Calu3 (cell line): ENCODE data around the gene PEPD. TPM values are rescaled to one million over a fixed set of nuclear protein-coding genes. Genes with fewer than 3 reads are reported as not detected.

Source experiments
- BruUV-seq: library from RNA; stranded (reverse); fragments of 400-500 nt; replicated peaks from 2 replicates; lab custom pipeline; 2021; lab: Mats Ljungman, UMichigan
- CTCF ChIA-PET: fragments of 300-600 bp; sonication (Branson Sonifier 250); formaldehyde crosslinking; loops from one replicate; lab custom pipeline; 2022; ENCODE audit warnings: antibody characterized with exemption; lab: Charles Lee
- DNase-seq: peaks from one replicate; pipeline ENCODE4 v3.0.0; 2022
- H3K27ac Mint-ChIP-seq: one replicate; pipeline ENCODE4 v1.8.0; 2022; ENCODE audit warnings: mixed read lengths; ENCODE audit not compliant: unreplicated experiment
- H3K27me3 Mint-ChIP-seq: one replicate; pipeline ENCODE4 v1.8.0; 2022; ENCODE audit warnings: mixed read lengths; ENCODE audit not compliant: unreplicated experiment
- H3K36me3 Mint-ChIP-seq: one replicate; pipeline ENCODE4 v1.8.0; 2022; ENCODE audit warnings: mild to moderate bottlenecking, moderate library complexity, mixed read lengths; ENCODE audit not compliant: insufficient read depth, unreplicated experiment
- H3K4me1 Mint-ChIP-seq: one replicate; pipeline ENCODE4 v1.8.0; 2022; ENCODE audit warnings: mild to moderate bottlenecking, low read depth, mixed read lengths; ENCODE audit not compliant: unreplicated experiment
- H3K4me3 Mint-ChIP-seq: one replicate; pipeline ENCODE4 v1.8.0; 2022; ENCODE audit warnings: mild to moderate bottlenecking, low read depth, moderate library complexity, mixed read lengths; ENCODE audit not compliant: unreplicated experiment
- H3K9me3 Mint-ChIP-seq: one replicate; pipeline ENCODE4 v1.8.0; 2022; ENCODE audit warnings: low read depth, mixed read lengths; ENCODE audit not compliant: unreplicated experiment
- intact Hi-C: fragments of 100-400 bp; cut with micrococcal nuclease; formaldehyde crosslinking; loops from one replicate; pipeline ENCODE4 v1.10.0; 2022; ENCODE audit not compliant: unreplicated experiment
- total RNA-seq: library from RNA; stranded (reverse); gene quantifications from 2 replicates; pipeline ENCODE4 v1.2.3, GENCODE V29; 2022
- TF ChIP-seq, protein P1 (sequence below): fragments of 200-600 bp; IDR thresholded peaks from one replicate; pipeline ENCODE4 v1.8.0; 2022; ENCODE audit warnings: antibody characterized with exemption; ENCODE audit not compliant: unreplicated experiment

PEPD gene
- total RNA-seq, 1 experiment from 2014 or later: 65.5 TPM

- no peaks in the 10 kb centered on the region for H3K9me3 Mint-ChIP-seq
- intact Hi-C loops: no loop called here
- H3K36me3 Mint-ChIP-seq: no peaks in the 10 kb centered on the region
- H3K27ac Mint-ChIP-seq: no peak overlapping the region
- H3K4me1 Mint-ChIP-seq: peaks cover 12% of the 10 kb centered on the region
- no TSS peak for BruUV-seq
- DNase-seq: no peak
- CTCF ChIA-PET: no interaction called here
- TF ChIP-seq, protein P1, sequence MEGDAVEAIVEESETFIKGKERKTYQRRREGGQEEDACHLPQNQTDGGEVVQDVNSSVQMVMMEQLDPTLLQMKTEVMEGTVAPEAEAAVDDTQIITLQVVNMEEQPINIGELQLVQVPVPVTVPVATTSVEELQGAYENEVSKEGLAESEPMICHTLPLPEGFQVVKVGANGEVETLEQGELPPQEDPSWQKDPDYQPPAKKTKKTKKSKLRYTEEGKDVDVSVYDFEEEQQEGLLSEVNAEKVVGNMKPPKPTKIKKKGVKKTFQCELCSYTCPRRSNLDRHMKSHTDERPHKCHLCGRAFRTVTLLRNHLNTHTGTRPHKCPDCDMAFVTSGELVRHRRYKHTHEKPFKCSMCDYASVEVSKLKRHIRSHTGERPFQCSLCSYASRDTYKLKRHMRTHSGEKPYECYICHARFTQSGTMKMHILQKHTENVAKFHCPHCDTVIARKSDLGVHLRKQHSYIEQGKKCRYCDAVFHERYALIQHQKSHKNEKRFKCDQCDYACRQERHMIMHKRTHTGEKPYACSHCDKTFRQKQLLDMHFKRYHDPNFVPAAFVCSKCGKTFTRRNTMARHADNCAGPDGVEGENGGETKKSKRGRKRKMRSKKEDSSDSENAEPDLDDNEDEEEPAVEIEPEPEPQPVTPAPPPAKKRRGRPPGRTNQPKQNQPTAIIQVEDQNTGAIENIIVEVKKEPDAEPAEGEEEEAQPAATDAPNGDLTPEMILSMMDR: no peak
- H3K27me3 Mint-ChIP-seq: no peaks in the 10 kb centered on the region
- H3K4me3 Mint-ChIP-seq: no peak overlapping the region
Measured at GRCh38 chr19:33504058-33504444, 17.5 kb downstream of the PEPD start.

DNA sequence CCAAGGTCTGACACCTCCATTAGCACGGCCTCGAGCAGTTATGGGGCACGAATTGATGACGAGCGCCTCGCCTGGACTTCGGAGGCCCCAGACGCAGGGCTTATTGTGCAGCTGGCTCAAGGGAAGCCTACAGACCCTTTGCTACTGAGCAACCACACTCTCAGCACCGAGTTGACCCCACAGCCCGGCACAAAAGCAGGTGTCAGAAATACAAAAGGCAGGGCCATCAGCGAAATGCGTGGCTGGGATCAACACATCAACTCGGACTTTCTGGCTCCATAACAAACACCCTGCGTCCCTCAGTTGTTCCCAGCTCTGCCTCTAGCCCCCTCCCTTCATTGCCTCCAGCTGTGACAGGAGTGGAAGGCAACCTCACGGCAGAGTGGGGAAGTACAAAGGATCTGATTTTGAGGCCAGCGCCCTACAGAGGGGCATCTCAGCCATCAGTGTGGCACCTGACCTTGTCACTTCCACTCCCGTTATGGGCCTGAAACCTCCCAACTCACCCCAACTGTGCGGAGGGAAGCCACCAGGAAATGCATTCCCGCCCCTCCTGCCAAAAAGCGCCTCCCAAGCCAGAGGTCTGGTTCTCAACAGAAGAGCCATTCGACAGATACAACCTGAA lies 18.0 kb downstream of the PEPD start:
- H3K27me3 Mint-ChIP-seq: no peaks in the 10 kb centered on the region
- DNase-seq: no peak
- no peaks in the 10 kb centered on the region for H3K9me3 Mint-ChIP-seq
- H3K4me3 Mint-ChIP-seq: no peak overlapping the region
- H3K36me3 Mint-ChIP-seq: no peaks in the 10 kb centered on the region
- CTCF ChIA-PET: no interaction called here
- TF ChIP-seq, protein P1: no peak
- intact Hi-C loops: no loop called here
- H3K4me1 Mint-ChIP-seq: peaks cover 12% of the 10 kb centered on the region
- H3K27ac Mint-ChIP-seq: no peak overlapping the region
- BruUV-seq: no TSS peak

GRCh38 chr19:33503030-33503429 lies 18.6 kb downstream of the PEPD start:
- Mint-ChIP-seq H3K36me3 (no peaks in the 10 kb centered on the region), H3K27ac (no peak overlapping the region), H3K4me1 (peaks cover 12% of the 10 kb centered on the region), H3K9me3 (no peaks in the 10 kb centered on the region), H3K4me3 (no peak overlapping the region), H3K27me3 (no peaks in the 10 kb centered on the region)
- TF ChIP-seq, protein P1: no peak
- no TSS peak for BruUV-seq
- DNase-seq: no peak
- intact Hi-C loops: no loop called here
- CTCF ChIA-PET: no interaction called here

DNA sequence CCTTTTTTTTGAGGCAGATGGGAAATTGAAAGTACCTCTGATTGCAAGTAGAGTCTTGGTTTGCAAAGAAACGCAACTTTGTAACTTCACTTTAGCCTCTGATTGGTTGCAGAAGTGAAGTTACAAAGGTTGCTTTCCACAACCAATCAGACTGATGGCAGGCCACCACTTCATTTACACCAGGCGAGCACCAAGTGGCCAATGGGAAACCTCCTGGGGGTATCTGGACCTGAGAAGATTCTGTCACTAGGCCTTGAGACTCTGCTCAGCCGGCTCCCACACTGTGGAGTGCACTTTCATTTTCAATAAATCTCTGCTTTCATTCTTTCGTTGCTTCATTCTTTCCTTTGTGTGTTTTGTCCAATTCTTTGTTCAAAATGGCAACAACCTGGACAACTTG lies 19.1 kb downstream of the PEPD start:
- Mint-ChIP-seq H3K9me3 (no peaks in the 10 kb centered on the region), H3K4me1 (peaks cover 12% of the 10 kb centered on the region), H3K36me3 (no peaks in the 10 kb centered on the region), H3K27me3 (no peaks in the 10 kb centered on the region), H3K4me3 (no peak overlapping the region), H3K27ac (no peak overlapping the region)
- no peak for DNase-seq
- intact Hi-C loops: no loop called here
- CTCF ChIA-PET: no interaction called here
- no TSS peak for BruUV-seq
- TF ChIP-seq, protein P1: no peak
